Measurements from ENCODE around the gene WDR7. TPM values are rescaled to one million over a fixed set of nuclear protein-coding genes. Genes with fewer than 3 reads are reported as not detected.
A peak's percentile ranks its signal among the peaks of the same experiment; 100 is the strongest.

WDR7 gene
- total and polyA plus RNA-seq, 3 donors from 2014 or later = 19.4 to 63.6 (median 35.9) TPM

DNA sequence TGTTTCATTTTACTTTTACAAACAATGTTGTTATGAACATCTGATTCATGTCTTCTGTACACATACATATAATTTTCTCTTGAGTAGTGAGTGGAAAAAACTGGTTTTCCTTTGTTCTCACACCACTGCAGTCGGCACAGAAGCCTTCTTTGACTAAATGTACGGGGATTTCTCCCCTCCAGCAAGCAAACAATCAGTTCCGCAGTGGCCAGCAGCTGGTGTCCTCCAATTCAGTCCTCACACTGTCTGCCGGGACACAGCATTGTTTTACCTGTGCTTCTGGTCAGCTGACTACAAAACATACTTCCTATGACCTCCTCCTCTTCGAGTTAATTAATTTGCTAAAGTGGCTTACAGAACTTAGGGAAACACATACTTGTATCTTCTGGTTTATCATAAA is 202.8 kb downstream of the WDR7 start:
- Histone ChIP-seq H3K27me3 (no peaks in the 10 kb centered on the region), H3K9me3 (no peaks in the 10 kb centered on the region), H3K36me3 (ENCODE audit: low read depth, missing control alignments) (no peaks in the 10 kb centered on the region), H3K27ac (no peak overlapping the region), H3K4me3 (no peak overlapping the region), H3K4me1 (no peaks in the 10 kb centered on the region)
- 90 to 92% methylated on average over 5 of the region's 5 CpGs for WGBS, 2 donors
- intact Hi-C loops (cut with DNase I; ENCODE audit: low total_unique reads) = no loop called here
- DNase-seq = no peak
- no peak for TF ChIP-seq POLR2A (IDR thresholded peaks at IDR 0.05)
- TF ChIP-seq, protein P1, sequence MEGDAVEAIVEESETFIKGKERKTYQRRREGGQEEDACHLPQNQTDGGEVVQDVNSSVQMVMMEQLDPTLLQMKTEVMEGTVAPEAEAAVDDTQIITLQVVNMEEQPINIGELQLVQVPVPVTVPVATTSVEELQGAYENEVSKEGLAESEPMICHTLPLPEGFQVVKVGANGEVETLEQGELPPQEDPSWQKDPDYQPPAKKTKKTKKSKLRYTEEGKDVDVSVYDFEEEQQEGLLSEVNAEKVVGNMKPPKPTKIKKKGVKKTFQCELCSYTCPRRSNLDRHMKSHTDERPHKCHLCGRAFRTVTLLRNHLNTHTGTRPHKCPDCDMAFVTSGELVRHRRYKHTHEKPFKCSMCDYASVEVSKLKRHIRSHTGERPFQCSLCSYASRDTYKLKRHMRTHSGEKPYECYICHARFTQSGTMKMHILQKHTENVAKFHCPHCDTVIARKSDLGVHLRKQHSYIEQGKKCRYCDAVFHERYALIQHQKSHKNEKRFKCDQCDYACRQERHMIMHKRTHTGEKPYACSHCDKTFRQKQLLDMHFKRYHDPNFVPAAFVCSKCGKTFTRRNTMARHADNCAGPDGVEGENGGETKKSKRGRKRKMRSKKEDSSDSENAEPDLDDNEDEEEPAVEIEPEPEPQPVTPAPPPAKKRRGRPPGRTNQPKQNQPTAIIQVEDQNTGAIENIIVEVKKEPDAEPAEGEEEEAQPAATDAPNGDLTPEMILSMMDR (IDR thresholded peaks at IDR 0.05) = no peak

DNA sequence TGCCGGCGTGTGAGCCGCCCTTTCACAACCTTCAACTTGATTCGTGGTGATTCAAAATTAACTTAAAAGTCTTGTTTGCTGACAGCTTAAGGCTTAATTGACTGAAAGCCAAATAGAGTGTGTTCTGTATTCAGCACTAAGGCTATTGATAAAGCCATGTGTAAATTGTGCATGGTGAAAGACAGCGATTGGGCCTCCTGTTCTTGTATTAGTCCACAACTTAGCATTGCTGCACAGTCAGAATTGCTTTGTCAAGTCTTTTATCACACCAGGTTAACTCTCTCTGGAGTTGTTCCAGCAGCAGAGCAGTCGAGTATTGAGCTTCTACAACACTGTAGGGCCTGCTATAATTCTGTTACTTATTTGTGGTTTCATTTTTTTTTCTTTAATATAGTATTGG is 210.1 kb downstream of the WDR7 start:
- H3K9me3 ChIP-seq = no peaks in the 10 kb centered on the region
- TF ChIP-seq POLR2A (IDR thresholded peaks at IDR 0.05) = no peak
- TF ChIP-seq, protein P1 (IDR thresholded peaks at IDR 0.05) = no peak
- no peaks in the 10 kb centered on the region for H3K36me3 ChIP-seq (ENCODE audit: low read depth, missing control alignments)
- H3K27me3 ChIP-seq = no peaks in the 10 kb centered on the region
- no peaks in the 10 kb centered on the region for H3K4me1 ChIP-seq
- H3K27ac ChIP-seq = no peak overlapping the region
- intact Hi-C loops (cut with DNase I; ENCODE audit: low total_unique reads) = no loop called here
- 82 to 86% methylated on average over 6 of the region's 6 CpGs for WGBS, 2 donors
- no peak for DNase-seq
- H3K4me3 ChIP-seq = no peak overlapping the region

DNA sequence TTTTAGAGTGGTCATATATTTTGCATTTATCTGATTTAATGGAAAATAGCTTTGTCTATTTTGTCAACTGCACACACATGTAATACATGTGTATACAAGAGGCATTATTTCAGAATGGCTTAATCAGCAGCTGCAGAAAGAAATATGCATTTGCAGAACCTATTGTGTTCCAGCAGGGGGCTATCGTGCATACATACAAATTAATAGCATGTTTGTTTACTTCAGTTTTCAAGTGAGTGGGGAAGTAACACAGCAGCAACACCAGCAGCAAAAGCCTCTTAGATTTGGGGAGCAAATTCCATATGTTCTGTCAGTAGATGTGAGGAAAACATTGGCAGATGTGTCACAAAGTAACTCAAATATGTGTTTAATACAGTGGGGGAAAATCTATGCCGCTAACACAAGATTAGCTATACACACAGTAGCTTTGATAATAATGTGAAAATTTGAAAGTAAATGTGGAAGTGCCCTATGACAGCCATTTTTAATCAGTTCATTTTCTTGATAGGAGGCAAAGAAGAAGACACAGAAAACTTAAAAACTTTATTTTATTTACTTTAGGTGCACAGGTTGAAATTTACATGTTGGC is 218.1 kb downstream of the WDR7 start:
- Histone ChIP-seq H3K27ac (no peak overlapping the region), H3K4me3 (no peak overlapping the region), H3K27me3 (no peaks in the 10 kb centered on the region), H3K4me1 (no peaks in the 10 kb centered on the region), H3K36me3 (ENCODE audit: low read depth, missing control alignments) (no peaks in the 10 kb centered on the region), H3K9me3 (no peaks in the 10 kb centered on the region)
- no peak for DNase-seq
- 58 to 63% methylated on average over 2 of the region's 2 CpGs for WGBS, 2 donors
- intact Hi-C loops (cut with DNase I; ENCODE audit: low total_unique reads) = no loop called here
- no peak for TF ChIP-seq POLR2A (IDR thresholded peaks at IDR 0.05)
- TF ChIP-seq, protein P1 (IDR thresholded peaks at IDR 0.05) = peak; percentile 38 to 62 (median 56)

DNA sequence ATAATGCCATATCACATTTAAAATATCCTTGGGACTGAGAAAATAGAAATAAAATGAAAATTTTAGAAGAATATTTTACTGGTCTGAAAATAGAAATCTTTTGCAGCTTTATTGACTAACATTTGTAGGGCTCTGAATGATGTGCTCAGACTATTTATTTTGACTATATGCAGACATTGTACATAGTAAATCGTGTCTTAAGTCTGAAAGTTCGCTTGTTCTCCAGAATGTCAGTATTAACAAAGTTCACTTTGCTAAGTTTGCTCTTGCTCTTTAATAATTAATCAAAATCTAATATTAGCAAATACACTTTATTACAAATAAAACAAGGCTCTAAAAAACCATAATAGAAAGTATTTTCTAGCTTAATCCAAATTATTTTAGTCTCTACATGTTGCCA is 219.8 kb downstream of the WDR7 start:
- intact Hi-C loops (cut with DNase I; ENCODE audit: low total_unique reads) = no loop called here
- Histone ChIP-seq H3K27ac (no peak overlapping the region), H3K9me3 (no peaks in the 10 kb centered on the region), H3K4me1 (no peaks in the 10 kb centered on the region), H3K36me3 (ENCODE audit: low read depth, missing control alignments) (no peaks in the 10 kb centered on the region), H3K27me3 (no peaks in the 10 kb centered on the region), H3K4me3 (no peak overlapping the region)
- no peak for DNase-seq
- 95 to 97% methylated on average over 2 of the region's 2 CpGs for WGBS, 2 donors
- TF ChIP-seq, protein P1 (IDR thresholded peaks at IDR 0.05) = no peak
- no peak for TF ChIP-seq POLR2A (IDR thresholded peaks at IDR 0.05)

DNA sequence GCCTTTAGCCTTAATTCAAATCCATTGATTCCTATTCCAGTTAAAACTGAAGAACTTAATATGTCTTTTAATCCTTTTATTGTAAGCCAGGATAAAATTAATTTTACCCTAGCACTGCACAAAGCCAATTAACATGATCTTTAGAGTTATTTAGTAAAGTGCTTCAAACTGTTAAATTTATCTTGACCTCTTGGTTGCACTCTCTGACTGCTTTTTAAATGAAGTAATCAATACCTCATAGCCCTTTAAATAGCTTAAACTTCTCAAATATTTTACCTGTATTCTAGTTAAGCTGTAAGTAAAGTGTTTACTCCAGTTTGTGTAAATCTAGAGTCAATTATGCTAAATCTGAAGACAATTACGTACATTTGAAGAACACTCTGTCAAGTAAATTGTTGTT is 221.0 kb downstream of the WDR7 start:
- no peaks in the 10 kb centered on the region for H3K4me1 ChIP-seq
- no peaks in the 10 kb centered on the region for H3K36me3 ChIP-seq (ENCODE audit: low read depth, missing control alignments)
- no peak for DNase-seq
- no peak overlapping the region for H3K4me3 ChIP-seq
- WGBS, 2 donors = 92 to 100% methylated on average over 1 of the region's 1 CpG
- H3K27ac ChIP-seq = no peak overlapping the region
- H3K9me3 ChIP-seq = no peaks in the 10 kb centered on the region
- TF ChIP-seq, protein P1 (IDR thresholded peaks at IDR 0.05) = no peak
- no peak for TF ChIP-seq POLR2A (IDR thresholded peaks at IDR 0.05)
- intact Hi-C loops (cut with DNase I; ENCODE audit: low total_unique reads) = no loop called here
- no peaks in the 10 kb centered on the region for H3K27me3 ChIP-seq

All from testis (tissue), 3 donors.